Measurements from ENCODE around the gene GPSM1. TPM values are rescaled to one million over a fixed set of nuclear protein-coding genes. Genes with fewer than 3 reads are reported as not detected.

The GPSM1 gene
- total RNA-seq, 1 donor from 2014 or later, result 50.3 TPM

DNA sequence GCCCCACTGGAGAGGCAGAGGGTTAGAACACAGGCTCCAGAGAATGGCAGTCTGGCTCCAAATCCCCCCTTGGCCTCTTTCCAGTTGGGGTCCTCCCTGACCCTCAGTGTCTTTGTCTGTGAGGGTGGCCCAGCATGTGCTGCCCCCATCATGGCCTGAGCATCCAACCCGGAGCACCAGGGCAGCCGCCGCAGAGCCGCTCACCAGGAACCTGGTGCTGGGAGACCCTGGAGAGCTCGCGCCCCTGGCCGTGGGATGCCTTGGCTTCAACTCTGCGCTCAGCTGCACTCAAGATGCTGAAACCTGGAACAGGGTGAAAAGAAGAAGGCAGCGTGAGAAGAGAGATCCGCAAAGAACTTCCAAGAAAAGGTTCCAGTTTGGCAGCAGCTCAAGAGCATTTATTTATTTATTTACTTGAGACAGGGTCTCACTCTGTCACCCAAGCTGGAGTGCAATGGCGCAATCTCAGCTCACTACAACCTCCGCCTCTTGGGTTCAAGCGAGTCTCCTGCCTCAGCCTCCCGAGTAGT, 27.3 kb upstream of the GPSM1 start:
- ATAC-seq (ENCODE audit: poor library complexity), result no peak
- intact Hi-C loops (cut with DNase I), result no loop called here
- no peak for DNase-seq

DNA sequence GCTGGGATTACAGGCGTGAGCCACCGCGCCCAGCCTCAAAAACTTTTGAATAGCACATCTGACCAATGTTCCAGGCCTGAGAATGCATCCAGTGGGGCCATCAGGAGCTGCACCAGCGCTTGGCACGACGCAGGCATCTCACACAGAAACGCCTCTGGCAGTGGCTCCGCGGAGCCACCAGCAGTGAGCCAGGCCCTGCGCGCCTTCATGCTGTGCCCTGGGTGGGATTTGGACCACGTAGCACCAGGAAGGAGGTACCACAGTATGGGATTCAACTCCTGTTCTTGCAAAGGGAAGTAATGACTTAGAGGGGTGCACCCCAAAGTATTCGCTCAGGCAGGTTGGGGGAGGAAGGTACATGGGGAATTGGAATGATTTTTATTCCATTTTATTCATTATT, 26.5 kb upstream of the GPSM1 start:
- DNase-seq (no peak), ATAC-seq (ENCODE audit: poor library complexity) (no peak)
- intact Hi-C loops (cut with DNase I), result no loop called here

DNA sequence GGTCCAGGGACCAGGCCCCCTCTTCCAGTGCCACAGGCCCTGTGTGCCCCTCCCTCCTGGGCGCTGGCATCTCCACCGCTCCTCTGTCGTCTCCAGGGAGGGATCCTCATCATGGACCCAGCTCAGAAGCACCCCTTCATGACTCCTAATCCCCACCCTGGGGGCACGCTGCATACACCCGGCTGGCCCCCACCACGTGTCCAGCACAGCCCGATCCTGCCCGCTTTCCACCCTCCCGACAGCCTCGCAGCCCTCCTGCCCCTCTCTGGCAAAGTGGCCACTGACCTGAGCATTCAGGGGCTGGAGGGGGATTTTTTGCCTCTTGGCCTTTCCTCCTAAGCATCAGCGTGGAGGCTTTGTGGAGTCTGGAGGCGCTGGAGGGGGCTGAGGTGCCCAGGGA, 24.8 kb upstream of the GPSM1 start:
- no peak for DNase-seq
- intact Hi-C loops (cut with DNase I), result no loop called here
- no peak for ATAC-seq (ENCODE audit: poor library complexity)

DNA sequence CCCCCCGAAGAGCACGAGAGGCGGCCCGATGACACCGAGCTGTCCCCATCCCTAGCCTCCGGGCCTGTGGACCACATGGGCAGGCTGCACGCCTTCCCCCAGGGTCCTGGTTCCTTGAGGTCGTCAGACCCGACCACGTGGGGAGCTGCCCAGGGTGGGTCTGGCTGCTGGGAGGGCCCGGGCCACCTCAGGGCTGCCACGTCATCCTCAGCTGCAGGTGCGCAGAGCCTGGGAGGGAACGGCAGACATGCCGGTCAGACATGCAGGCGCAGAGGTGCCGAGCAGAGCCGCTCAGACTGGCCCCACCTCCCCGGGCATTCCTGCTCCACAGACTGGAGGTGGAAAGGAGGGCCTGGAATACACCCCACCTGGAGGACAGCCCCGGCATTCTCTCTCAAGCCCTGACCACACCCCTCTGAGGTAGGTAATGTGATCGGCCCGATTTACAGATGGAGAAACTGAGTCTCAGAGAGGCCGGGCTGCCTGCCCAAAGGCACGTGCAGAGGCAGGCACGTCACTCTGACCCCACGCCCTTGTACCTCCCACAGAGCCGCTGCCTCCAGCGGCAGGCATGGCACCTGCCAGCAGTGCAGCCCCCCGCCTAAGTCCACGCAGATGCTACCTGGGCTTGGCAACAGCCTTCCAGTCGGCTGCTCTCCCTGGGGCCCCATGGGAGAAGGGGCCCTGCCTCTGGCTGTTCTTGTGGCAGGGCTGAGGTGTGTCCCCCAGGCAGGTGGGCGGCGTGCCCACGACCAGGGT, 24.1 kb upstream of the GPSM1 start:
- DNase-seq (no peak), ATAC-seq (ENCODE audit: poor library complexity) (no peak)
- intact Hi-C loops (cut with DNase I), result no loop called here

DNA sequence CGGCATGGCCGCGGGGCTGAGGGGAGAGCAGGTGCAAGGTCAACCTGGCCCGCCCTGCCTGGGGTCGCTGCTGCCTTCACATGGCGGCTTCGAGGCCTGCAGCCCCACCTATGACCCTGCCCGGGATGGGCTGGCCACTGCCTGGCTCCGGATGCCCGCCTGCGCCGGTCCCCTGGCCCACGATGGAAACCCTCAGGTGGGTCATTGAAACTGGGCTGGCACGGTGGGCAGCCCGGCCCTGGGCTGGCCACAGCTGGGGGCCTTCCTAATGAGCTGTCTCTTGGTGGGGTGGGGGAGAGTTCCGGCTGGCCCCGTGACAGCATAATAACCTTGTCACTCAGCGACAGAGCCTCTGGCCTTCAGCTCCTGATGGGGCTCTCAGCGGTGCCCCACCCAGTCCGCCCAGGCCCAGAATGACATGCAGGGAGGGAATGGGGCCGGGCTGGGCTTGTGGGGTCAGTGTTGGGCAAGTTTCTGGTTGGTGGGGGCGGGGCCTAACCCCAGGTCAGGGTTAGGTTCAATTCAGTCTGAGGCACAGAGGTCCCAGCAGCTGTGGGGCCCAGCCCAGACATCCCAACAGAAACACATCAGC, 23.4 kb upstream of the GPSM1 start, which contains the start of gene CCDC187:
CCDC187 (minus strand) TSS at position 270 of the 592 bp plus-strand sequence; CDS start at position 6, 264 bp downstream.
- ATAC-seq (ENCODE audit: poor library complexity) (no peak), DNase-seq (no peak)
- intact Hi-C loops (cut with DNase I), result no loop called here

DNA sequence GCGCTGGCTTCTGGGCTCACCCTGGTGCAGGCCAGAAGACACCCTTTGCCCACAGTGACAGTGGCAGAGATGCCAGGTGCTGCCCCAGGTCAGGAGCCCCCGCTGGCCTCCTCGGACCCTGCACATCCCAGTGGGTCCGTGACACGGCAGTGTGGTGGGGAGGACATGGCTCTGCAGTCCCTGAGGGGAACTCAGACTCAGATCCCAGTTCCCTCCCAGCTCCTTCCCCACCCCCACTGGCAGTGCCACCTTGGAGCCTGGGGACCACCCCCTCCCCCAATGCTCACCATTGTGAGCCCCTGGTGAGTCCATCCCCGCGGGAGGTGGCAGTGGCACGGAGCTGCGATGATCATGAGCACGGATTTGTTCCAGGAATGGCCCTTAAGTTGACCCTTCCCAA, 22.9 kb upstream of the GPSM1 start:
- DNase-seq (no peak), ATAC-seq (ENCODE audit: poor library complexity) (no peak)
- intact Hi-C loops (cut with DNase I), result no loop called here

DNA sequence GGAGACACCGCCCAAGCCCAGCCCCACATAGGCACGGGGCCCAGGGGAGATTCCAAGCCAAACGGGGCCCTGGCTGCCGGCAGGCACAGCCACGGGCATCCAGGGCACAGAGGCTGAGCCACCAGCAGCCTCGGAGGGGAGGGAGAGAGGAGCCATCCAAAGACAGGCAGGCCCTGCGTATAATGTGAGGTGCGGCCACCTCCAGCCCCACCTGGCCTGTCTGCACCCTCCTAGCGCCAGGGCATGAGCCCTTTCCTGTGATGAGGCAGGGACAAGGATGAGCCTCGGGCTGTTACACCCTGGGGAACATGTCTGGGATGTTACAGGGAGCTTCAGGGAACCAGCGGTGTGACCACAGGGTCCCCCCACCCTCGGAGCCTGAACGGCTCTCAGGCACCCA, 22.4 kb upstream of the GPSM1 start:
- ATAC-seq (ENCODE audit: poor library complexity), result no peak
- intact Hi-C loops (cut with DNase I), result no loop called here
- DNase-seq, result no peak

DNA sequence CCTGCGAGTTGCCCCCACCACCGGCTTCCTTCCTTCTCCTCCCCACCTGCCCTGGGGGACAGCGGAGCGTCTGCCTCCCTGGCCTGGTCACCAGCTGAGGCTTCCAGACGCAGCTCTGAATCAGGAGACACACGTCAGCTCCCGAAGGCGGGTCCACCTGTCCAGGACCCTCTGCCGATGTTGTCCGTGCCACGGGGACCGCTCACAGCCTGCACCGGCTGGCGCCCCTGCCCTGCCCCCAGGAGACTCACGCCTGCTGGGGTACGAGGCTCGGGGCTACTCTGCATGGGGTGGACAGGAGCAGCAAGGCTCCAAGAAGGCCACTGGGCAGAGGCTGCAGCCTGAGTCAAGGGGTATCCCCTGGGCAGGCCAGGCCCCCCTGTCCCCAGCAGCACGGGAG, 21.5 kb upstream of the GPSM1 start:
- no peak for DNase-seq

DNA sequence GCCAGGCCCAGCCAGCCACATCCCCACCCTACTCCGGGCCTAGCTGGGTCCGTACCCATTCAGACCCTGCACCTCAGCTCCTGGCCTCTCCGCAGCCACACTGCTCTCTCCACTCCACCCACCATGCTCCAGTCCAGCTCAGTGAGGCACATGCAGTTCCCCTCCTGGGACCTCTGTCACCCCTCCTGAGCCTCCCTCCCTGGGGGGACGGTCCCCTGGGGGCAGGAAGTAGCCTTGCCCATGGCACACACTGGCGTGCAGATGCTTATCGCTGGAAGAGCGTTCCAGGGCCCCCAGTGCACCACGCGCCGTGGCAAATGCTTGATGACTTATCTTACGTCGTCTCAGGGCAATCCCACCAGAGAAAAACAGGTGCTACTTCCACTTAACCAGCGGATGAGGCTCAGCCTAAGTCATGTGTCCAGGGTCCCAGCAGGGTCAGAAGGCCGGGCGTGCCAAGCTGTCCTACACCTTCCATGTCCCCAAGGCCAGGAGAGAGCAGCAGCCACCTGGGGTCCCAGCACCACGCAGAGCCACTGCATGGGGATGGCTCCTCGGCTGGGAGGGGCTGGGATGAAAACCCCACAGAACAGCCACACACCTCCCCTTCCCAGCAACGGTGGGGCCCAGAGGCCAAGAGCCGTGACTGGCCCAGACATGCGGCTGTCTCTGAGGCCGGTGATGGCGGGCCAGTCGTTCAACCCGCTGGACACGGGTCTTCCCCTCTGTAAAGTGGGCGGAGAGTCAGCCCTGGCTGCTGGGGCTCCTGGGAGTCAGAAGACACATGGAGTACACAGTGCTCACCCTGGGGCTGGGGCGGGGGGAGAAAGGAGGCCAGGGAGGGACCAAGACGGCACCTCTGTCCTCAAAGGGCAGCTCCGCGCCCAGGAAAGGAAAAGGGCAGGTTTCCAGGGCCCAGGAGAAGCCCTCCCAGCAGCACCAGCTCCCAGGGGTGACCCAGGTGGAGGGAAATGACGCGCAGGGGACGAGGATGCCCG, 20.8 kb upstream of the GPSM1 start:
- ATAC-seq (ENCODE audit: poor library complexity), result no peak
- intact Hi-C loops (cut with DNase I), result no loop called here
- DNase-seq, result no peak

More for the DNA sequence above, 21.5 kb upstream of the GPSM1 start:
- ATAC-seq (ENCODE audit: poor library complexity), result no peak
- intact Hi-C loops (cut with DNase I), result no loop called here

DNA sequence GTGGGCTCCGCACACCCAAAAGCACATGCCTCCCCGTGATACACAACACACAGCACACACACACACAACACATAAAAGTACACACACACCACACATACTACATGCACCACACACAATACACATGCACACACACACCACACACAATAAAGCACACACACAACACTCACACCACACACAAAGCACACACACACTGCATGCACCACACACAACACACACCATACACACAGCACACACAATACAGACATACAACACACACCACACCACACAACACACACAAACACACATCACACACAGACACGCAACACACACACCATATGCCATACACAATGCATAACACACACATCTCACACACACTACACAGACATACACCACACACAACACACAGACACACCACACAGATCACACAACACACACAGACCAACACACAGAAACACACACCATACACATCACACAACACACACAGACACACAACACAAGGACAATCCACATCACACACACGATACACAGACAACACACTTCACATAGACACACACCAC, 20.1 kb upstream of the GPSM1 start:
- intact Hi-C loops (cut with DNase I), result no loop called here
- DNase-seq (no peak), ATAC-seq (ENCODE audit: poor library complexity) (no peak)

DNA sequence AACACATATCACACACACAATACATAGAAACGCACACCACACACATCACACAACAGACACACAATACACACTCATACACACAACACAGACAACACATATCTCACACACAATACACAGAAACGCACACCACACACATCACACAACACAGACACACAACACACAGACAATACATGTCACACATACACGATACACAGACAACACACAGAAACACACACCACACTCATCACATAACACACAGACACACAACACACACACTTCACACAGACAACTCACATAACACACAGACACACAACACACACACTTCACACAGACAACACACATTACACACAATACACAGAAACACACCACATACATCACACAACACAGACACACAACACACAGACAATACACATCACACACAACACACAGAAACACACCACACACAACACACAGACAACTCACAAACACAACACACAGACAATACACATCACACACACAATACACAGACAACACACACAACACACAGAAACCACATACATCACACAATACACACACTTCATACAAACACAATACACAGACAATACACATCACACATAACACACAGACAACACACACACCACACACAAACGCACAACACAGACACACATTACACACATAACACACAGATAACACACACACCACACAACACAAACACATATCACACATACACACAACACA, 19.2 kb upstream of the GPSM1 start:
- intact Hi-C loops (cut with DNase I), result no loop called here
- DNase-seq (no peak), ATAC-seq (ENCODE audit: poor library complexity) (no peak)

DNA sequence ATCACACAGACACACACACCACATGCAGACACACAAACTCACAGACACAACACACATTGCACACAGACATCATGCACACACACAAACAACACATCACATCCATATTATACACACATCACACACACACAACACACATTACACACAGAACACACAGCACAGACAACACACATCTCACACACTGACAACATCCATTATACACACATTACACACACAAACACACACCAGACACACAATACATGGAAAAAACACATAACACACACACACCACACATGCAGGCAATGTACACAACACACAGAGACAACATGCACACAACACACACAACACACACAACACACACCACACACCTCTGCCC, 18.7 kb upstream of the GPSM1 start:
- ATAC-seq (ENCODE audit: poor library complexity), result no peak
- DNase-seq, result no peak
- intact Hi-C loops (cut with DNase I), result no loop called here

DNA sequence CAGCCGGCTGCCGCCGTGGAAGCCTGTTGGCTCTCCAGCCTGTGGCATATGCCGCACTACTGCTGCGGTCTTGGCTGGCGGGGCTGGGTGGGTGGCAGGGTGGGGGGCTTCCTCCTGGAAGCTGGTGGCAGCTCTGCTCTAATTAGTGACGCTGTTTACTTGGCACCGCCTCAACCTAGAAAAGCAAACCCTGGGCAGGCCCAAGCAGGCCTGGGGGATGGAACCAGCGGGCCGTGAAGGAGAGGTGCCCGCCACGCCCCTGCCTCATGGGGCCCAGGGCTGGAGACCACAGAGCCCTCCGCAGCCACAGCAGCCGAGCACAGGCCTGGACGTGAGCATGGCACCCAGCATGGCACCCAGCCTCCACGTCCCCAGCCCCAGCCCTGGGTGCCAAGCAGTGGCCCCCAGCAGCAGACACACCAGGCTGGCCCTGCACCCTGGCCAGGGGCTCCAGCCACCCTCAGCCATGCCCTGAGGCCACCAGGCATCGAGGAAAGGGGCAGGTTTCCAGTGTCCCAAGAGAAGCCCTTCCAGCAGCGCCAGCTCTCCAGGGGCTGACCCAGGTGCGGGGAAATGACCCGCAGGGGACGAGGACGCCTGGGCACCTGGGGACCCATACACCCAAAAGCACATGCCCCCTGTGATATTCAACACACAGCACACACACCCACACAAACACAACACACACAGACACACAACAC, 18.1 kb upstream of the GPSM1 start:
- intact Hi-C loops (cut with DNase I), result no loop called here
- ATAC-seq (ENCODE audit: poor library complexity) (no peak), DNase-seq (no peak)

DNA sequence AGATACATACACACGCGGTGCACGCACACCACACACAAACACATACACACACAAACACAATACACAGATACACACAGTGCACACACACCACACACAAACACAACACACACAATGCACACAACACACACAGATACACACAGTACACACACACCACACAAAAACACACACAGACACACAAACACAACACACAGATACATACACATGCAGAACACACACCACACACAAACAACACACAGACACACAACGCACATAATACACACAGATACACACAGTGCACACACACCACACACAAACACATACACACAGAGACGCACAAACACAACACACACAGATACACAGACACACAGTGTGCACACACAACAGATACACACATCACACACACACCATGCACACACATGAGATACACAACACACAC, 17.5 kb upstream of the GPSM1 start:
- no peak for DNase-seq
- intact Hi-C loops (cut with DNase I), result no loop called here
- no peak for ATAC-seq (ENCODE audit: poor library complexity)

DNA sequence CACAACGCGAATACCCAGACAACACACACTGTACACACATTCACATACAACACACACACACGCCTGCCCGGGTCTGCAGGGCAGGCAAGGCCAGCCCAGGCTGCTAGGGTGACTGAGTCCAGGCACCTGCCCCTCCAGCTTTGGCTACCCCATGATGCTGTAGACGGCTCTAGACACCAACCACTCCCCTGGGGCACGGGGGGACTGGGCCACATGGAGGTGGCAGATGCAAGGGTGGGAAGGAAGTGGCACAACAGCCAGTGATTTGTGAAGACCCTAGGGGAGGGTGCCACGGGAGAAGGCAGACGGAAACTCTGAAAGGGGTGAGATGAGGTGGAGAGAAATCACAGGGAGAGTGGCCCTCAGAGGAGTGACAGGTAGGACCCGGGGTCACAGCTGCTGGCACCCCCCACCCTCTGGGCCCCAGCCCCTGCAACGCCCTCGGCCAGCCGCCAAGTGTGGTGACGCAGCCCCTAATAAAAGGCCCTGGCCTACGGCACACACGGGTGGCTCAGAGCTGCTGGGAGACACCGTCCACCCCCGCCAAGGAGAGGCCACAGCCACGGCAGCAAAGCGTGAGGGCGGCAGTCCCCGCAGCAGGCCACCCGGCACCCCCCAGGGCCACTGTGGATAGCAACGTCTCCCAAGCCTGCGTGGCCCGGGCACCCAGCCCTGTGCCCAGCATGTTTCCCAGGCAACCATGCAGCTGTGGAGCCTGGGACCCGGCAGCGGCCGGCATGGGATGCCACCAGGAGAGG, 16.9 kb upstream of the GPSM1 start:
- ATAC-seq (ENCODE audit: poor library complexity) (no peak), DNase-seq (no peak)
- intact Hi-C loops (cut with DNase I), result no loop called here

DNA sequence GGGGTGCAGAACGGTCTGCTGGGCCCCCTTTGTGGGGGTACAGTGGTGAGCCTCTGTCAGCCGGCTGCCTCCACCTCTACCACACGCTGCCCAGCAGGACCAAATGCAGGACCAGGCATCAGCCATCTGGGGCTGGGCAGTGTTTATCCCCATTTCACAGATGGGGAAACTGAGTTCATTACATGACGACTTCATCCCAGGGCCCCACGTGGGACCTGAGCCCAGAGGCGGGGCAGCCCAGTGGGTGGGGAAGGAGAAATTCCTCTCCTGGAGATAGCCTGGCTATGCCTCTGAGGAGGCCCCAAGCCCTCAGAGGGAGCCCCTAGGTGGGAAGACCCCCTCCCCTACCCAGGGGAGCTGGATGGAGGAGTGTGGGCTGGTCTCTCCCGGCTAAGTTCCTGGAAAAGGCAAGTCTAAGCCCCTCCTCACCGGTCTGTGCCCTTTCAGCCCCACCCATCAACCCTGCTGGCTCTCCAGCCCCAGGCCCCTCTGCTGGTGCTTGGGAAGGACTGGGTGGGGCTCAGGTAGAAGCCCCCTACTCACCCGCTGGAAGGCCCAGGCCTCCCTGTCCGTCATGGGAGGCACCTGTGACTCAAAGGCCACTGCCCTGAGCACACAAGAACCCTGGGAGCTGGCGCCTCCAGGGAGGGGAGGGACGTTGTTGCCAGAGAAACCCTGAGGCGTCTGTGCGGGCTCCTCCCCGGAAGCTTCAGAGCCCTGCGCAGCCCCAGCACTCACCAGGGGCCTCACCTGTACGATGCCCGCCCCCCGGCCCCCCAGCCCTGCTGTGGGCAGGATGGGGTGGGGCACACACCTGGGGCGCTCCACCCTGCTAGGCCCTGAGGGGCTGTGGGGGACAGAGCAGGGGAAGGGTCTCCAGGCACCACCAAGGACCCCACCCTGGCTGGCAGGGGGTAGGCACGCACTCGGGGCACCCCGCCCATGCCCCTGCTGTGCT, 16.0 kb upstream of the GPSM1 start:
- no peak for DNase-seq
- intact Hi-C loops (cut with DNase I), result no loop called here
- no peak for ATAC-seq (ENCODE audit: poor library complexity)

All from Right ventricle myocardium superior (tissue), 1 donor.